OCI-LY1 (cell line): ENCODE measurements around the gene RAB3A.
A peak's percentile ranks its signal among the peaks of the same experiment; 100 is the strongest.

Experiments
- CTCF ChIP-seq: fragments of 200-600 bp; sonication (generic), shearing (Covaris generic); IDR thresholded peaks from 2 replicates; pipeline ENCODE4 v1.5.1; 2017; ENCODE audit warnings: mild to moderate bottlenecking, antibody characterized with exemption, low read length, moderate library complexity, mixed read lengths
- EZH2 ChIP-seq: fragments of 200-600 bp; sonication (generic), shearing (Covaris generic); IDR thresholded peaks from 2 replicates; pipeline ENCODE4 v1.8.0; 2017; ENCODE audit warnings: borderline replicate concordance, mixed run types, mild to moderate bottlenecking, antibody characterized with exemption, low read length, moderate library complexity, mixed read lengths

DNA sequence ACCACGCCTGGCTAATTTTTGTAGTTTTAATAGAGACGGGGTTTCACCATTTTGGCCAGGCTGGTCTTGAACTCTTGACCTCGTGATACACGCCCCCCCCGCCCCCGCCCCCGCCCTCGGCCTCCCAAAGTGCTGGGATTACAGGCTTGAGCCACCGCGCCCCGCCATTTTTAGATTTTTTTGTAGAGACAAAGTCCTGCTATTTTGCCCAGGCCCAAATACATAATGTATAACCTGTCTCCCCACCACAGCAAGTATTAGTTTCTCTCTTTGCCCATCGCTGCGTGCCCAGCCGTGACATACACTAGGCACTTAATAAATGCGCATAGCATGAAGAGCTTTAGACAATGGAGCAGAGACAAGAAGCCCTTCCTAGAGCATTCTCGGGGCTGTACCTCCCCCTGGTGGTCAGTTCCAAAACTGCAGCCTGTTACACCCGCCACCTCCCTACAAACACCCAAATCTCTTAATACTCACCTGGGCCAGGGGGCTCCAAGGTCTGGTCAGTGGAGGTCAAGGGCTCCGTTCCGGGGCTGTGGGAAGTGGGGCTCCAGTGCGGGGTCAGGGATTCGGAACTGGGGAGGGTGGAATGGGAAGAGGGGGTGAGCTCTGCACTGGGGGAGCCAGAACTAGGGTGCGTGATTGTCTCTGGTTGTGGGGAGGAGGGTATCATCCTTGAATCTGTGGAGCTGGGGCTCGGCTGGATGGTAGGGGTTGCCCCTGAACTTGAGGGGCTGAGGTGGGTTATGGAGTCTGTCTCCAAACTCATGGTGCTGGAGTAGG, 47.9 kb upstream of the RAB3A start:
- TF ChIP-seq CTCF: peak; percentile 98
- no peak for TF ChIP-seq EZH2
